Spinal cord (tissue), 10 donors: Measurements from ENCODE around the gene ASPSCR1. TPM values are rescaled to one million over a fixed set of nuclear protein-coding genes. Genes with fewer than 3 reads are reported as not detected.

Source experiments
- DNase-seq, 6 donors: peaks; one replicate each; pipeline versions ENCODE4 v3.0.0 to v3.0.0-alpha.2; 2013 to 2015; ENCODE audit warnings: low spot score in 6 of 6, low read depth in 4 of 6
- H3K27ac ChIP-seq: one replicate; pipeline ENCODE4 v1.5.1; 2013; ENCODE audit warnings: low read depth, low read length, control low read depth
- H3K27me3 ChIP-seq: one replicate; pipeline ENCODE4 v1.6.1; 2013; ENCODE audit warnings: low read length; ENCODE audit not compliant: control insufficient read depth, insufficient read depth
- H3K36me3 ChIP-seq: one replicate; pipeline ENCODE4 v1.6.1; 2013; ENCODE audit warnings: low read length; ENCODE audit not compliant: control insufficient read depth, insufficient read depth
- H3K4me1 ChIP-seq: one replicate; pipeline ENCODE4 v1.6.1; 2013; ENCODE audit warnings: low read length; ENCODE audit not compliant: control insufficient read depth, insufficient read depth
- H3K4me3 ChIP-seq: one replicate; pipeline ENCODE4 v1.5.1; 2013; ENCODE audit warnings: low read depth, low read length, control low read depth
- H3K9me3 ChIP-seq: one replicate; pipeline ENCODE4 v1.6.1; 2013; ENCODE audit warnings: low read length; ENCODE audit not compliant: control insufficient read depth, insufficient read depth
- WGBS: methylation state at CpG from one replicate; pipeline ENCODE4 v1.1.5; 2013; ENCODE audit warnings: missing lambda C conversion rate; ENCODE audit not compliant: insufficient coverage; 5-methylcytosine and 5-hydroxymethylcytosine counted together
- polyA plus RNA-seq, 2 donors: library from polyadenylated mRNA; unstranded; fragments of 120-200 nt; gene quantifications; one replicate each; pipeline ENCODE4 v1.2.1, GENCODE V29; 2013; ENCODE audit not compliant: insufficient read length in 2 of 2
- total RNA-seq, 2 donors: library from RNA; depleted of rRNA in 1 of 2; stranded (reverse); fragments of 120-200 nt in 1 of 2; fragments of >200 nt in 1 of 2; gene quantifications; one replicate each; pipeline versions ENCODE4 v1.2.3 to v1.2.4, GENCODE V29; 2013 to 2014
- donor health status: healthy.

ASPSCR1 gene
- total and polyA plus RNA-seq, 4 donors = 22.3 to 53.7 (median 40.9) TPM

DNA sequence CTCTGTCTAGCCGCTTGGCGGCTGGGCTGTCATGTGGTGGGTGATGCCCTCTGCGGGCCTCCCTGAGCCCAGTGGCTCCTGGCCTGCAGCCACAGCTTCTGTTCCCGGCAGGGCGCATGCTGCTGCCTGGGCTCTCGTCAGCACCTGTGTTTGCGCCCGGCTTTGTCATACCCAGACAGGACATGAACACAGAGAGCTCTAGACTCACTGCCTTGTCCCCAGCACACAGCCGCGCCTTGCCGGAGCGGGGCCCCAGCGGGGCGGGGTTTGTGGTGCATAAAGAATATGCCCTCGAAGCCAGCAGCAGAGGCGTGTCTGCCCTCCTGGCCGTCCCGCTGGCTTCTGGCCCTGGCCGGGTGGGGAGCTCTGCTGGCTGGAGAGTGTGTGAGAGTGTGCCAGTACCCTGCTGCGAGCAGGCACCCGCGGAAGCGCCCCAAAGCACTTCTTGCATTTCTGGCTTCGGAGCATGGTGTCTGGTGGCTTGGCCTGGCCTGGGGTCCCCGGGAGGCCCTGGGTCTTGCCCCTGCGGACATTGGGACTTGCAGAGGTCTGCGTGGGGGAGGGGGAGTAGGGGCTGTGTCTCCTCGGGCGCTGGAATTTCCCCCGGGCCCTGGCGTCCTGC, 14.4 kb downstream of the ASPSCR1 start:
- no peaks in the 10 kb centered on the region for H3K27me3 ChIP-seq
- H3K4me1 ChIP-seq = peaks cover 62% of the 10 kb centered on the region
- peak overlapping the region; percentile 18 for H3K4me3 ChIP-seq
- H3K36me3 ChIP-seq = peaks cover 93% of the 10 kb centered on the region
- DNase-seq = peak in 4 of 6 donors; percentile 24 to 84 (median 62)
- WGBS = 13% methylated on average over 26 of the region's 31 CpGs
- H3K9me3 ChIP-seq = no peaks in the 10 kb centered on the region
- H3K27ac ChIP-seq = peak overlapping the region; percentile 65

- Histone ChIP-seq H3K4me3 (no peak overlapping the region), H3K9me3 (no peaks in the 10 kb centered on the region), H3K27me3 (no peaks in the 10 kb centered on the region), H3K4me1 (peaks cover 62% of the 10 kb centered on the region), H3K27ac (peak overlapping the region; percentile 65), H3K36me3 (peaks cover 91% of the 10 kb centered on the region)
- no peak for DNase-seq
- 53% methylated on average over 29 of the region's 31 CpGs for WGBS
Observed at GRCh38 chr17:81992306-81993102, 15.1 kb downstream of the ASPSCR1 start.

GRCh38 chr17:81993729-81994592, 16.5 kb downstream of the ASPSCR1 start:
- no peaks in the 10 kb centered on the region for H3K9me3 ChIP-seq
- DNase-seq = no peak
- peaks cover 62% of the 10 kb centered on the region for H3K4me1 ChIP-seq
- no peak overlapping the region for H3K27ac ChIP-seq
- H3K36me3 ChIP-seq = peaks cover 85% of the 10 kb centered on the region
- H3K4me3 ChIP-seq = no peak overlapping the region
- no peaks in the 10 kb centered on the region for H3K27me3 ChIP-seq
- 79% methylated on average over 36 of the region's 37 CpGs for WGBS

DNA sequence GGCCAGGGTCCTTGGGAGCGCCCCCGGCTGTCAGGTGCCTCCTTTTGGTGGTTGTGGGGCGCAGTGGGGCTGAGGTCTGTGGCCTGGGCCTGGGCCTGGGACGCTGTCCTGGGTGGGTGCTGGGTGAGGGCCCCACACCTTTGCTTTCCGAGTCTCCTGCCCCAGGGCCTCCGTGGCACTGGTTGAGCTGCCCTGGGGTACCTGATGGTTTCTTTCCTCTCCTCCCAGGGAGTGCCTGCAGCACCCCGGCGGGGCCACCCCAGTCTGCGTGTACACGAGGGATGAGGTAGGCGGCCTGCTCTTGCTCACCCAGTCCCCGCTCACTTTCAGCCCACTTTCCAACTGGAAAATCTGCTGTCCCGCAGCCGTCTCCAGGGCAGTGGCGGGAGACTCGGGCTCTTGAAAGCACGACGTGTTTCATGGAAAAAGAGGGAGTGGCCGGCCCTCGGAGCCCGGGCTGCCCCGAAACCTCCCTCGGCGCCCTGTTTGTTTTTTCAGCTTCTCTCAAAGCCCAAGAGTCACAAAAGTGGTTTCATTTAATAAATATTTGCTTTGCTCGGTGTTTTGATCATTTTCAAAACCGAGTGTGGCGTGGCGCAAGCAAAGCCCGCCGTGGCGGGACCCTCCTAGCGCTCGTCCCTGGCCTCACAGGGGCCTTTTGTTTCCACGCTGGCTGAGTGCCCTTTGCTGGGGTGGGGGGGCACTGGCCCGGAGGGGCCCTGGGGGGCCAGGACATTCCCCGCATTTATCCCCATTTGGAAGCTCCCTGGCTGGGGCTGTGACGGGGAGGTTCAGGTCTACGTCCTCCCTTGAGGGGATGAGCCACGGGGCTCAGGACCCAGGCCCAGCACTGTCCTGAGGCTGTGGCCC, 17.4 kb downstream of the ASPSCR1 start:
- Histone ChIP-seq H3K27me3 (no peaks in the 10 kb centered on the region), H3K4me1 (peaks cover 63% of the 10 kb centered on the region), H3K27ac (peak overlapping the region; percentile 57), H3K36me3 (peaks cover 84% of the 10 kb centered on the region), H3K9me3 (no peaks in the 10 kb centered on the region), H3K4me3 (no peak overlapping the region)
- WGBS = 47% methylated on average over 33 of the region's 39 CpGs
- DNase-seq = peak in 1 of 6 donors; percentile 52

DNA sequence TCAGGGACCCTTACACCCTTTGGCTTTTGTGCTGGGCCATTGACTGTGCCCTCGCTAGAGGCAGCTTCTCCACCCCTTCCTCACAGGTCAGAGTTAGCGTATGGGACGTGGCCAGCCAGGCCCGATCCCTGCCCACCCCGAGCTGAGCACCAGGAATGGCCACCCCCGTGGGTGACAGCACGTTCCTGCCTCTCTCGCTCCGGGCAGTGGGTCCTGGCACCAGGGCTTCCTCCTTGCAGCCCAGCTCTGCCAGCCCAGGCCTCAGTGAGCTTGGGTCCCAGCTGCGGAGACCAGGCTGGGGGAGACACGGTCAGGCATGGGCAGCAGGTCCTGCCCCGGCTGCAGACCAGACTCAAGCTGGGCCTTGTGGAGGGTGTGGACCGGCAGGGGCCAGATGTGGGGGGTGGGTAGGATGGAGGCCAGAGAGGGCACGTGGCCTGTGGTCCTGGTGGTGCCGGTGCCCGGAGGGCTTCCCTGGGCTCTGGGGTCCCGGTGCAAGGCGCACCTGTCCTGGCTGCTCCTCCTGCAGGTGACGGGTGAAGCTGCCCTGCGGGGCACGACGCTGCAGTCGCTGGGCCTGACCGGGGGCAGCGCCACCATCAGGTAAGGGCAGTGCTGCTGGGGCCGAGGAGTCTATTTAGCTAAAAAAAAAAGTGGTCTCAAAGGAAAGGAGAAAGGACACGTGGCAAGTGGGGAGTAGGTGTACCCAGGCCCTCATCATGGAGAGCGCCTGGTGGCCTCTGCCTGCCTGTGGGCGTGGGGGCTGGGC, 18.2 kb downstream of the ASPSCR1 start:
- peak overlapping the region; percentile 35 for H3K27ac ChIP-seq
- peaks cover 84% of the 10 kb centered on the region for H3K36me3 ChIP-seq
- no peak for DNase-seq
- no peaks in the 10 kb centered on the region for H3K27me3 ChIP-seq
- H3K4me1 ChIP-seq = peaks cover 66% of the 10 kb centered on the region
- 86% methylated on average over 28 of the region's 29 CpGs for WGBS
- H3K4me3 ChIP-seq = no peak overlapping the region
- H3K9me3 ChIP-seq = no peaks in the 10 kb centered on the region

GRCh38 chr17:81996232-81996756, 18.9 kb downstream of the ASPSCR1 start:
- H3K27ac ChIP-seq = no peak overlapping the region
- no peaks in the 10 kb centered on the region for H3K9me3 ChIP-seq
- peaks cover 84% of the 10 kb centered on the region for H3K36me3 ChIP-seq
- 88% methylated on average over 26 of the region's 28 CpGs for WGBS
- H3K27me3 ChIP-seq = no peaks in the 10 kb centered on the region
- no peak for DNase-seq
- H3K4me3 ChIP-seq = no peak overlapping the region
- H3K4me1 ChIP-seq = peaks cover 66% of the 10 kb centered on the region

DNA sequence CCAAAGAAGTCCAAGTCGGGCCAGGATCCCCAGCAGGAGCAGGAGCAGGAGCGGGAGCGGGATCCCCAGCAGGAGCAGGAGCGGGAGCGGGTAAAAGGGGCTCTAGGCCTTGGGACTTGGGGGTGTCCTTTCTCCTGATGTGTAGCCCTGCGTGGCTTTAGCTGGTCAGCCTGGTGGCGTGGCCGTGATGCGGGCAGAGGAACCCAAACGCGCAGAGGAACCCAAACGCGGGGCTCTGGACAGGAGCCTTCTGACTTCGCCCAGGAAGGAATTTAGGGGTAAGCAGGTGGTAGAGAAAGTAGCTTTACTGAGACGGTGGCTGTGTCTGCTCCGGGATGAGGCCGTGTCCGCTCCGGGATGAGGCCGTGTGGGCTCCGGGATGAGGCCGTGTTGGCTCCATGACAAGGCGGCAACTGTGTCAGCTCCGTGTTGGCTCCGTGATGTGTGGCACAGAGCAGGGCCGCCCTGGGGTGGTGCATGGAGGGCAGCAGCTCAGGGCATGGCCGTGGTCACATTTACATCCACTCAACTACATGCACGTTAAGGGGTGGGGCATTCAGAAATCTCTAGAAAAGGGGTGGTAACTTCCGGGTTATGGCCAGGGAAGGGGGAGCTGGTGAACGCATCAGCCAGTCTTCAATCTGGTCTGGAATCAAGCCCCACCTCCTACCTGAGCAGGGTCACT, 19.5 kb downstream of the ASPSCR1 start:
- Histone ChIP-seq H3K27me3 (no peaks in the 10 kb centered on the region), H3K36me3 (peaks cover 82% of the 10 kb centered on the region), H3K4me3 (no peak overlapping the region), H3K9me3 (no peaks in the 10 kb centered on the region), H3K4me1 (peaks cover 65% of the 10 kb centered on the region), H3K27ac (no peak overlapping the region)
- DNase-seq = no peak
- 94% methylated on average over 20 of the region's 30 CpGs for WGBS

GRCh38 chr17:81998212-81998611, 20.8 kb downstream of the ASPSCR1 start:
- DNase-seq = no peak

More at GRCh38 chr17:81998212-81998611, 20.8 kb downstream of the ASPSCR1 start:
- H3K9me3 ChIP-seq = no peaks in the 10 kb centered on the region
- H3K27me3 ChIP-seq = no peaks in the 10 kb centered on the region
- peaks cover 53% of the 10 kb centered on the region for H3K4me1 ChIP-seq
- no peak overlapping the region for H3K4me3 ChIP-seq
- H3K36me3 ChIP-seq = peaks cover 72% of the 10 kb centered on the region
- no peak overlapping the region for H3K27ac ChIP-seq
- WGBS = 83% methylated on average over 2 of the region's 7 CpGs
